CD4-positive, CD25-positive, alpha-beta regulatory T cell (primary cell): ENCODE measurements around the gene CFD. TPM values are rescaled to one million over a fixed set of nuclear protein-coding genes. Genes with fewer than 3 reads are reported as not detected.
A peak's percentile ranks its signal among the peaks of the same experiment; 100 is the strongest.
"Not testable (repeated sequence)": the region's sequence is repeated elsewhere in the genome, so short reads cannot be mapped to it uniquely, and the experiment has no call there.

Source experiments
- ATAC-seq, 2 donors: fragments of 150-1000 bp; cut with Tn5 transposase; one replicate each; pipeline ENCODE4 v1.10.0; 2021; ENCODE audit warnings: low read depth in 2 of 2, moderate number of reproducible peaks in 2 of 2, moderate library complexity in 1 of 2
- DNase-seq, 3 donors: peaks; one replicate each; pipeline versions ENCODE4 v3.0.0 to v3.0.0-alpha.2; 2012 to 2022; ENCODE audit warnings: mixed read lengths in 1 of 3
- H3K27ac ChIP-seq: one replicate; pipeline ENCODE4 v1.7.0; 2013; ENCODE audit warnings: mild to moderate bottlenecking, low read length; ENCODE audit not compliant: insufficient read depth, poor library complexity, severe bottlenecking
- H3K27me3 ChIP-seq: one replicate; pipeline ENCODE4 v1.7.0; 2013; ENCODE audit warnings: low read length; ENCODE audit not compliant: control insufficient read depth, insufficient read depth
- H3K36me3 ChIP-seq: one replicate; pipeline ENCODE4 v1.7.0; 2013; ENCODE audit warnings: mild to moderate bottlenecking, low read length, moderate library complexity; ENCODE audit not compliant: control insufficient read depth, insufficient read depth
- H3K4me1 ChIP-seq: 2 replicates; pipeline ENCODE4 v1.7.0; 2013; ENCODE audit warnings: mild to moderate bottlenecking, low read length; ENCODE audit not compliant: insufficient read depth, control insufficient read depth, poor library complexity, severe bottlenecking
- H3K4me3 ChIP-seq: one replicate; pipeline ENCODE4 v1.7.0; 2013; ENCODE audit warnings: low read depth, mild to moderate bottlenecking, low read length, moderate library complexity
- H3K9me3 ChIP-seq, 2 experiments: 1 replicate in 1 of 2; 2 replicates in 1 of 2; pipeline ENCODE4 v1.7.0; 2013; ENCODE audit warnings: low read length in 2 of 2, mild to moderate bottlenecking in 1 of 2, moderate library complexity in 1 of 2; ENCODE audit not compliant: control insufficient read depth in 2 of 2
- H3K27ac Mint-ChIP-seq, 3 donors: one replicate each; pipeline ENCODE4 v1.8.0; 2020 to 2022; ENCODE audit warnings: mild to moderate bottlenecking in 3 of 3, mixed read lengths in 3 of 3, moderate library complexity in 2 of 3
- H3K27me3 Mint-ChIP-seq: one replicate; pipeline ENCODE4 v1.8.0; 2022; ENCODE audit warnings: mild to moderate bottlenecking, mixed read lengths
- H3K36me3 Mint-ChIP-seq: one replicate; pipeline ENCODE4 v1.8.0; 2020; ENCODE audit warnings: mixed read lengths
- H3K4me1 Mint-ChIP-seq, 4 donors: one replicate each; pipeline ENCODE4 v1.8.0; 2020 to 2022; ENCODE audit warnings: mixed read lengths in 4 of 4, mild to moderate bottlenecking in 1 of 4
- H3K4me3 Mint-ChIP-seq, 4 donors: one replicate each; pipeline ENCODE4 v1.8.0; 2020 to 2022; ENCODE audit warnings: mild to moderate bottlenecking in 4 of 4, mixed read lengths in 4 of 4, moderate library complexity in 3 of 4
- H3K9me3 Mint-ChIP-seq, 7 donors: one replicate each; pipeline ENCODE4 v1.8.0; 2020 to 2022; ENCODE audit warnings: mixed read lengths in 7 of 7, mild to moderate bottlenecking in 3 of 7, moderate library complexity in 2 of 7
- polyA plus RNA-seq, 4 donors: library from polyadenylated mRNA; unstranded; fragments of 300-500 nt; fragmentation: Illumina TruSeq; gene quantifications; one replicate each; pipeline ENCODE4 v1.2.3, GENCODE V29; 2021
- total RNA-seq: library from RNA; stranded (reverse); gene quantifications from one replicate; pipeline ENCODE4 v1.2.3, GENCODE V29; 2022

Gene CFD
- total and polyA plus RNA-seq, 5 donors from 2014 or later = 1.9 to 6.4 (median 2.0) TPM

DNA sequence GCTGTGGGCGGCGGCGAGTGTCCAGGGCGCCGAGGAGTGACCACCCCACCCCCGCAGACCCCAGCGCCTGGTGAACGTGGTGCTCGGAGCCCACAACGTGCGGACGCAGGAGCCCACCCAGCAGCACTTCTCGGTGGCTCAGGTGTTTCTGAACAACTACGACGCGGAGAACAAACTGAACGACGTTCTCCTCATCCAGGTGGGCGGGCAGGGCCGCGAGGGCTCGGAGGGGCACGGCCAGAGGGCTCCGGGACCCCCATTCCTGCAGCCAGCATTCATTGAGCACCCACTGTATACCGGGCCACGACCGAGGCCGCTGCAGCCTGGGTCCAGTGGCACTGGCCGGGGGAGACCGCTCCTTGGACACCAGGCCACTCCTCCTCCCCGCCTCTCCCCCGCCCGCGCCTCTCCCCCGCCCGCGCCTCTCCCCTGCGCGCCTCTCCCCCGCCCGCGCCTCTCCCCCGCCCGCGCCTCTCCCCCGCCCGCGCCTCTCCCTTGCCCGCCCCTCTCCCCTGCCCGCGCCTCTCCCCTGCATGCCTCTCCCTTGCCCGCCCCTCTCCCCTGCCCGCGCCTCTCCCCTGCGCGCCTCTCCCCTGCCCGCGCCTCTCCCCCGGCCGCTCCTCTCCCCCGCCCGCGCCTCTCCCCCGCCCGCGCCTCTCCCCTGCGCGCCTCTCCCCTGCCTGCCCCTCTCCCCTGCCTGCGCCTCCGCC is 15.5 kb upstream of the CFD start:
- Mint-ChIP-seq H3K4me1 (peaks cover 0 to 9% (median 0%) of the 10 kb centered on the region in 4 donors), H3K27me3 (peaks cover 49% of the 10 kb centered on the region), H3K36me3 (no peaks in the 10 kb centered on the region), H3K4me3 (peak overlapping the region in 1 of 4 donors; percentile 52), H3K27ac (peak overlapping the region in 1 of 3 donors; percentile 75), H3K9me3 (peaks cover 0 to 3% (median 0%) of the 10 kb centered on the region in 7 donors)
- Histone ChIP-seq H3K27ac (no peak overlapping the region), H3K9me3 (no peaks in the 10 kb centered on the region), H3K36me3 (no peaks in the 10 kb centered on the region), H3K4me3 (no peak overlapping the region), H3K4me1 (peaks cover 13% of the 10 kb centered on the region), H3K27me3 (peaks cover 2% of the 10 kb centered on the region)
- ATAC-seq = no peak
- no peak for DNase-seq

DNA sequence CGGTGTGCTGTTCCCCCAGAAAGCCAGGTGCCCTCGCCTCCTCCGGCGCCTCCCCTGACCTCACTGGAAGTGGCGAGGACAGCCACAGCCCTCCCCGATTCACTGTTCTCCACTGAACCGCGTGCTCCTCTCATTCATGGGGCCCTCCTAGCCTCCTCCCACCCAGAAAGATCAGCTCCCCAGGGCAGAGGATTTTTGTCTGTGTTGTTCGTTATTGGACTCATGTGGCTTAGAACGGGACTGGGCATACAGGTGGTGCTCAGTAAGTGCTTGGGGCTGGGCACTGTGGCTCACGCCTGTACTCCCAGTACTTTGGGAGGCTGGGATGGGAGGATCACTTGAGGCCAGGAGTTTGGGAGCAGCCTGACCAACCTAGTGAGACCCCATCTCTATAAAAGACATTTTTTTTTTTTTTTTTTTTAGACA is 14.9 kb upstream of the CFD start:
- DNase-seq (no peak), ATAC-seq (no peak)
- peak overlapping the region in 1 of 3 donors; percentile 75 for H3K27ac Mint-ChIP-seq
- H3K27me3 Mint-ChIP-seq = peaks cover 45% of the 10 kb centered on the region
- peaks cover 0 to 9% (median 0%) of the 10 kb centered on the region in 4 donors for H3K4me1 Mint-ChIP-seq
- peaks cover 13% of the 10 kb centered on the region for H3K4me1 ChIP-seq
- H3K4me3 Mint-ChIP-seq = peak overlapping the region in 1 of 4 donors; percentile 52
- no peaks in the 10 kb centered on the region for H3K9me3 ChIP-seq
- H3K9me3 Mint-ChIP-seq = peaks cover 0 to 3% (median 0%) of the 10 kb centered on the region in 7 donors
- no peaks in the 10 kb centered on the region for H3K36me3 ChIP-seq
- H3K36me3 Mint-ChIP-seq = no peaks in the 10 kb centered on the region
- H3K4me3 ChIP-seq = no peak overlapping the region
- no peak overlapping the region for H3K27ac ChIP-seq
- H3K27me3 ChIP-seq = peaks cover 2% of the 10 kb centered on the region

DNA sequence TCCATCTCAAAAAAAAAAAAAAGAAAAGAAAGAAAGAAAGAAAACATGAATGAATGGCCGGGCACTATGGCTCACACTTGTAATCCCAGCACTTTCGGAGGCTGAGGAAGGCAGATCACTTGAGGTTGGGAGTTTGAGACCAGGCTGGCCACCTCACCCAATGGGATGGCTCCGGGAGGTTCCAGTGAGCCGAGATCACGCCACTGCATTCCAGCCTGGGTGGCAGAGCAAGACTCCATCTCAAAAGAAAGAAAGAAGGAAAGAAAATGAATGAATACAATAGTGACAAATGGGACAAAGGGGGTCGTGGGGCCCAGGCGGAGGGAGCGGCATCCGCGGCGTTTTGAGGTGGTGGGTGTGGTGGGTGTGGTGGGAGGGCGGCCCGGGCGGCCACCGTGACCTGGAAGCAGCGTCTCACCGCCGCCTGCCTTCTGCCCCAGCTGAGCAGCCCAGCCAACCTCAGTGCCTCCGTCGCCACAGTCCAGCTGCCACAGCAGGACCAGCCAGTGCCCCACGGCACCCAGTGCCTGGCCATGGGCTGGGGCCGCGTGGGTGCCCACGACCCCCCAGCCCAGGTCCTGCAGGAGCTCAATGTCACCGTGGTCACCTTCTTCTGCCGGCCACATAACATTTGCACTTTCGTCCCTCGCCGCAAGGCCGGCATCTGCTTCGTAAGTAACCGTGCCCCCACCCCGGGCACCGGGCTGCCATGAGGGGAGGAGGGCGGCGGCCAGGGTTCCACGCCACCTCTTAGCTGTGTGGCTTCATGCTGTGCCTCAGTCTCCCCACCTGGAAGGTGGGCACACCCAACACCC is 13.6 kb upstream of the CFD start:
- Histone ChIP-seq H3K36me3 (no peaks in the 10 kb centered on the region), H3K9me3 (no peaks in the 10 kb centered on the region), H3K27ac (no peak overlapping the region), H3K4me1 (peaks cover 13% of the 10 kb centered on the region), H3K27me3 (peaks cover 2% of the 10 kb centered on the region), H3K4me3 (no peak overlapping the region)
- Mint-ChIP-seq H3K36me3 (no peaks in the 10 kb centered on the region), H3K27ac (no peak overlapping the region), H3K9me3 (peaks cover 0 to 3% (median 0%) of the 10 kb centered on the region in 7 donors), H3K27me3 (peaks cover 45% of the 10 kb centered on the region), H3K4me3 (no peak overlapping the region), H3K4me1 (peaks cover 0 to 9% (median 0%) of the 10 kb centered on the region in 4 donors)
- DNase-seq (no peak), ATAC-seq (no peak)

DNA sequence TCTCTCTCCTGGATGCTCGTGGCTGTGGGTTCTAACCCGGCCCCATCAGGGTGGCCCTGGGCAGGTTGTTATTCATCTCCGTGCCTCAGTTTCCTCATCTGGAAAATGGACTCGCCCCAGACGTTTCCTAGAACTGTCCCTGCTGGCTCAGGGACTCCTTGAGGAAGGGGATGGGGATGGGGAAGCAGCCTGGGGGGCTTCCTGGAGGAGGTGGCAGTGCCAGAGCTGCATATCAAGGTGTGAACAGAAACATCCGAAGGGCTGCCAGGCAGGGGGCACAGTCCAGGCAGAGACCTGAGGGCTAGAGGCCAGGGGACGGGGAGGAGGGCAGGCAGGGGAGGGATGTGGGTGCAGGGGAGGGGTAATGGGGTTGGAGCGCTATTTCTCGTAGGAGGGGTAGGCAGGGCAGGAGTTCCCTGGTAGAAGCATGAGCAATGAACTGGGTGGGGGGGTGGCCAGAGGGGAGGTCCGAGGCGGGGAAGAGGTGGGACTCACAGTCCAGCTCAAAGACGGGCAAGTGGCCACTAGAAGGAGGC is 11.0 kb upstream of the CFD start:
- H3K27ac Mint-ChIP-seq = no peak overlapping the region
- ATAC-seq = no peak
- no peak overlapping the region for H3K4me3 ChIP-seq
- no peak for DNase-seq
- no peaks in the 10 kb centered on the region for H3K36me3 ChIP-seq
- H3K4me3 Mint-ChIP-seq = no peak overlapping the region
- H3K27me3 ChIP-seq = peaks cover 2% of the 10 kb centered on the region
- H3K27me3 Mint-ChIP-seq = peaks cover 35% of the 10 kb centered on the region
- peaks cover 0 to 1% (median 0%) of the 10 kb centered on the region in 7 donors for H3K9me3 Mint-ChIP-seq
- H3K4me1 Mint-ChIP-seq = peaks cover 0 to 4% (median 0%) of the 10 kb centered on the region in 4 donors
- no peaks in the 10 kb centered on the region for H3K9me3 ChIP-seq
- H3K27ac ChIP-seq = no peak overlapping the region
- H3K4me1 ChIP-seq = peaks cover 9% of the 10 kb centered on the region
- no peaks in the 10 kb centered on the region for H3K36me3 Mint-ChIP-seq

DNA sequence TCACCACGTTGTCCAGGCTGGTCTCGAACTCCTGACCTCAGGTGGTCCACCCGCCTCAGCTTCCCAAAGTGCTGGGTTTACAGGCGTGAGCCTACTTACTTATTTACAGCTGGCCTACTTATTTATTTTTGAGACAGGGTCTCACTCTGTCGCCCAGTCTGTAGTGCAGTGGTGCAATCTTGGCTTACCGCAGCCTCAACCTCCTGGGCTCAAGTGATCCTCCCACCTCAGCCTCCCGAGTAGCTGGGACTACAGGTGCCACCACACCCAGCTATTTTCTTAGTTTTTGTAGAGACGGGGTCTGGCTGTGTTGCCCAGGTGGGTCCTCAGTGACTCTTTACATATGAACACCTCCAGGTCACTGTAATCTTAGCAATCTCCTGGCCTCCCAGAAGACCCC is 10.3 kb upstream of the CFD start:
- H3K27me3 Mint-ChIP-seq = peaks cover 35% of the 10 kb centered on the region
- DNase-seq, H3K27ac Mint-ChIP-seq, ATAC-seq, H3K27ac ChIP-seq, H3K36me3 ChIP-seq, H3K36me3 Mint-ChIP-seq, H3K9me3 ChIP-seq, H3K27me3 ChIP-seq, H3K4me1 ChIP-seq, H3K9me3 Mint-ChIP-seq, H3K4me1 Mint-ChIP-seq, H3K4me3 Mint-ChIP-seq, H3K4me3 ChIP-seq: not testable (repeated sequence)

DNA sequence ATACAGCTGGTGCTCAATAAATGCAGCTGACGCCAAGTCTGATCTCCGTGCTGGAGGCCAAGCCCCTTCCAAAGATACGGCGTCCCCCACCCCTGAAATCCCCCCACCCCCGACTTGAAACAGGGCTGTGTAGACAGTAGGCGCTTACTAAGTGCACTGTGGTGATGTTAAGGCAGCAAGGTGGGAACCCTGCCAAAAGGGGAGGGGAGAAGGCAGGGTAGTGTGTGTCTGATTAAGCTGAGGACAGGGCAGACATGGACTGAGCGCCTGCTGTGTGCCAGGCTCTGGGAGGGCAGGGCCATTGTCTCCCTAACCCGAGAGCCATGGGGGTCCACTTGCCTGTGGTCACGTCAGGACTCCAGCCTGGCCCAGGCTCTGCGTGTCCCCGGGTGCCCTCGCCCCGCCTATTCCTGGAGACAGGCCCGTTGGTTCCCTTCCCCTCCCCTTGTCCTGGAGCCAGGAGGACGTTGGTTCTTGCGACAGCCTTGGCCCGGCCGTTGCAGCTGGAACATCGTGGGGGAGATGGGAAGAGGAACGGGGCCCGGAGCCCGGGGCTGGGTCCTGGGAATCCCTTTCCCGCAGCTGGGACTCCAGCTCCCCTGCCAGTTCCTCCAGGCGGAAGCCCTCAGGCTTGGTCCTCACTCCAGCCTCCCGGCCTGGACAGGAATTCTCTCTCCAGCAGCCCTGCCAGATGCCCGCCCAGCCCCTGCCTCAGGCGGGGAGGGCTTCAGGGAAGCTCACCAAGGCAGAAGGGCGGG is 9.1 kb upstream of the CFD start:
- Mint-ChIP-seq H3K4me1 (no peaks in the 10 kb centered on the region), H3K36me3 (no peaks in the 10 kb centered on the region), H3K4me3 (no peak overlapping the region), H3K27me3 (peaks cover 30% of the 10 kb centered on the region), H3K9me3 (no peaks in the 10 kb centered on the region), H3K27ac (no peak overlapping the region)
- Histone ChIP-seq H3K27ac (no peak overlapping the region), H3K4me3 (no peak overlapping the region), H3K4me1 (no peaks in the 10 kb centered on the region), H3K27me3 (no peaks in the 10 kb centered on the region), H3K9me3 (no peaks in the 10 kb centered on the region), H3K36me3 (no peaks in the 10 kb centered on the region)
- ATAC-seq (peak in 1 of 2 donors; percentile 14), DNase-seq (no peak)

DNA sequence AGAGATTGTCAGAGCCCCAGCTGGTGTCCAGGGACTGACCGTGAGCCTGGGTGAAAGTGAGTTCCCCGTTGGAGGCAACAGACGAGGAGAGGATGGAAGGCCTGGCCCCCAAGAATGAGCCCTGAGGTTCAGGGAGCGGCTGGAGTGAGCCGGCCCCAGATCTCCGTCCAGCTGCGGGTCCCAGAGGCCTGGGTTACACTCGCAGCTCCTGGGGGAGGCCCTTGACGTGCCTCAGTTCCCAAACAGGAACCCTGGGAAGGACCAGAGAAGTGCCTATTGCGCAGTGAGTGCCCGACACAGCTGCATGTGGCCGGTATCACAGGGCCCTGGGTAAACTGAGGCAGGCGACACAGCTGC is 8.5 kb upstream of the CFD start:
- no peak for ATAC-seq
- no peak overlapping the region for H3K4me3 Mint-ChIP-seq
- no peak overlapping the region for H3K4me3 ChIP-seq
- H3K27me3 Mint-ChIP-seq = peaks cover 26% of the 10 kb centered on the region
- H3K4me1 Mint-ChIP-seq = no peaks in the 10 kb centered on the region
- H3K9me3 ChIP-seq = no peaks in the 10 kb centered on the region
- H3K27ac Mint-ChIP-seq = no peak overlapping the region
- no peaks in the 10 kb centered on the region for H3K36me3 ChIP-seq
- no peaks in the 10 kb centered on the region for H3K36me3 Mint-ChIP-seq
- no peak for DNase-seq
- no peaks in the 10 kb centered on the region for H3K9me3 Mint-ChIP-seq
- H3K27me3 ChIP-seq = no peaks in the 10 kb centered on the region
- no peaks in the 10 kb centered on the region for H3K4me1 ChIP-seq
- no peak overlapping the region for H3K27ac ChIP-seq
